Lower leg skin (tissue), 3 donors: ENCODE data around the gene RALGPS2.

Experiments used
- CTCF ChIP-seq, 3 donors: fragments of 450-650 bp; IDR thresholded peaks; one replicate each; pipeline ENCODE4 v1.5.1; 2016; ENCODE audit warnings: antibody characterized with exemption in 3 of 3, mild to moderate bottlenecking in 3 of 3, moderate library complexity in 2 of 3
- POLR2A ChIP-seq, 2 donors: fragments of 450-650 bp; IDR thresholded peaks; one replicate each; pipeline ENCODE4 v1.6.1; 2016 to 2017; ENCODE audit warnings: antibody characterized with exemption in 2 of 2, mild to moderate bottlenecking in 1 of 2, moderate library complexity in 1 of 2

- TF ChIP-seq CTCF (IDR thresholded peaks at IDR 0.05) (no peak), POLR2A (IDR thresholded peaks at IDR 0.05) (no peak)
Measured at GRCh38 chr1:178877896-178878295, 152.9 kb downstream of the RALGPS2 start.
